ENCODE measurements around the gene NADSYN1.

DNA sequence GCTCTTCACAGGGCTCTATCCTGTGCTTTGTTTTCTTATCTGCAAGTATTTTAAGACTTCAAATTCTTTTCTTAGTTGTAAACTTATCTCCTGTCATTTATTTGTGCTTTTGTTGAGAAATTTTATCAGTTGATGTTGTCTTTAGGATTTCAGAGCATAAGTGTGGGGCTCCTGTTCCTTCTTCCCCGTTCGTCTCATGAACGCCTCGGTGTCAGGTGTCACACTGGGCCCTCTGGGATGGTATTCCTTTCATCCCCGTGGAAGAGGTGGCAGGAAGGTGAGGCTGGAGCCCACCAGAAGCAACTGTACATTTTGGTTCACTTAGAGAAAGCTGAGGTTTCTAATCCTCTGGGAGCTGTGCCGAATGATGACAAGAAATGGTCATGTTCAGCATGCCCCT, 17.9 kb downstream of the NADSYN1 start:
- TF ChIP-seq, protein P1, sequence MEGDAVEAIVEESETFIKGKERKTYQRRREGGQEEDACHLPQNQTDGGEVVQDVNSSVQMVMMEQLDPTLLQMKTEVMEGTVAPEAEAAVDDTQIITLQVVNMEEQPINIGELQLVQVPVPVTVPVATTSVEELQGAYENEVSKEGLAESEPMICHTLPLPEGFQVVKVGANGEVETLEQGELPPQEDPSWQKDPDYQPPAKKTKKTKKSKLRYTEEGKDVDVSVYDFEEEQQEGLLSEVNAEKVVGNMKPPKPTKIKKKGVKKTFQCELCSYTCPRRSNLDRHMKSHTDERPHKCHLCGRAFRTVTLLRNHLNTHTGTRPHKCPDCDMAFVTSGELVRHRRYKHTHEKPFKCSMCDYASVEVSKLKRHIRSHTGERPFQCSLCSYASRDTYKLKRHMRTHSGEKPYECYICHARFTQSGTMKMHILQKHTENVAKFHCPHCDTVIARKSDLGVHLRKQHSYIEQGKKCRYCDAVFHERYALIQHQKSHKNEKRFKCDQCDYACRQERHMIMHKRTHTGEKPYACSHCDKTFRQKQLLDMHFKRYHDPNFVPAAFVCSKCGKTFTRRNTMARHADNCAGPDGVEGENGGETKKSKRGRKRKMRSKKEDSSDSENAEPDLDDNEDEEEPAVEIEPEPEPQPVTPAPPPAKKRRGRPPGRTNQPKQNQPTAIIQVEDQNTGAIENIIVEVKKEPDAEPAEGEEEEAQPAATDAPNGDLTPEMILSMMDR (IDR thresholded peaks at IDR 0.05) = no peak
- TF ChIP-seq POLR2A (IDR thresholded peaks at IDR 0.05) = no peak
